Mesenchymal stem cell (in vitro differentiated cells and primary cell): ENCODE data around the gene GREB1L.

ENCODE experiments used
- DNase-seq: peaks from one replicate; pipeline ENCODE4 v3.0.0-alpha.2; 2013
- H2AFZ ChIP-seq: one replicate; pipeline ENCODE4 v1.6.1; 2013; ENCODE audit warnings: low read depth, mild to moderate bottlenecking, control low read depth, inconsistent platforms, low read length, moderate library complexity
- H2AK5ac ChIP-seq: 2 replicates; pipeline ENCODE4 v1.6.1; 2013; ENCODE audit warnings: low read length, moderate library complexity, mild to moderate bottlenecking, inconsistent platforms; ENCODE audit not compliant: severe bottlenecking
- H2BK120ac ChIP-seq: one replicate; pipeline ENCODE4 v1.6.1; 2013; ENCODE audit warnings: low read depth, mild to moderate bottlenecking, inconsistent platforms, low read length, moderate library complexity
- H2BK12ac ChIP-seq, 2 experiments: one replicate each; pipeline ENCODE4 v1.6.1; 2013; ENCODE audit warnings: inconsistent platforms in 2 of 2, low read length in 2 of 2, mild to moderate bottlenecking in 2 of 2, moderate library complexity in 2 of 2, control low read depth in 1 of 2
- H2BK15ac ChIP-seq: one replicate; pipeline ENCODE4 v1.6.1; 2013; ENCODE audit warnings: mild to moderate bottlenecking, low read depth, inconsistent platforms; ENCODE audit not compliant: poor library complexity, severe bottlenecking
- H2BK5ac ChIP-seq: 2 replicates; pipeline ENCODE4 v1.6.1; 2013; ENCODE audit warnings: low read depth, mild to moderate bottlenecking, low read length, control low read depth, inconsistent platforms; ENCODE audit not compliant: poor library complexity, severe bottlenecking
- H3K14ac ChIP-seq, 2 experiments: one replicate each; pipeline ENCODE4 v1.6.1; 2013; ENCODE audit warnings: inconsistent platforms in 2 of 2, low read length in 2 of 2, control low read depth in 1 of 2, mild to moderate bottlenecking in 1 of 2, moderate library complexity in 1 of 2
- H3K18ac ChIP-seq, 2 experiments: one replicate each; pipeline ENCODE4 v1.6.1; 2013; ENCODE audit warnings: inconsistent platforms in 2 of 2, low read length in 2 of 2, control low read depth in 1 of 2, low read depth in 1 of 2, mild to moderate bottlenecking in 1 of 2
- H3K23ac ChIP-seq, 2 experiments: one replicate each; pipeline ENCODE4 v1.6.1; 2013; ENCODE audit warnings: inconsistent platforms in 2 of 2, low read length in 2 of 2, mild to moderate bottlenecking in 2 of 2, moderate library complexity in 2 of 2, control low read depth in 1 of 2
- H3K27ac ChIP-seq: 2 replicates; pipeline ENCODE4 v1.5.1; 2013; ENCODE audit warnings: mild to moderate bottlenecking, moderate library complexity, low read length, control low read depth, inconsistent platforms; ENCODE audit not compliant: poor library complexity, severe bottlenecking
- H3K27me3 ChIP-seq, 2 experiments: 2 replicates each; pipeline versions ENCODE4 v1.6.1 to v1.7.0; 2013; ENCODE audit warnings: low read length in 2 of 2, mild to moderate bottlenecking in 2 of 2, moderate library complexity in 2 of 2, control low read depth in 1 of 2, inconsistent platforms in 1 of 2; ENCODE audit not compliant: control insufficient read depth in 1 of 2, insufficient read depth in 1 of 2
- H3K36me3 ChIP-seq, 2 experiments: 2 replicates each; pipeline versions ENCODE4 v1.6.1 to v1.7.0; 2013; ENCODE audit warnings: low read length in 2 of 2, control low read depth in 1 of 2, inconsistent platforms in 1 of 2, low read depth in 1 of 2, mild to moderate bottlenecking in 1 of 2; ENCODE audit not compliant: insufficient read depth in 2 of 2, control insufficient read depth in 1 of 2
- H3K4ac ChIP-seq, 2 experiments: one replicate each; pipeline ENCODE4 v1.6.1; 2013; ENCODE audit warnings: inconsistent platforms in 2 of 2, low read length in 2 of 2, mild to moderate bottlenecking in 2 of 2, moderate library complexity in 2 of 2, control low read depth in 1 of 2, low read depth in 1 of 2
- H3K4me1 ChIP-seq: 2 replicates; pipeline ENCODE4 v1.6.1; 2013; ENCODE audit warnings: low read depth, low read length, control low read depth; ENCODE audit not compliant: control insufficient read depth, insufficient read depth
- H3K4me2 ChIP-seq: 2 replicates; pipeline ENCODE4 v1.6.1; 2013; ENCODE audit warnings: low read length, mild to moderate bottlenecking, inconsistent platforms; ENCODE audit not compliant: poor library complexity, severe bottlenecking
- H3K4me3 ChIP-seq, 2 experiments: 2 replicates each; pipeline versions ENCODE4 v1.5.1 to v1.7.0; 2013; ENCODE audit warnings: low read length in 2 of 2, mild to moderate bottlenecking in 2 of 2, control low read depth in 1 of 2, low read depth in 1 of 2; ENCODE audit not compliant: insufficient read depth in 1 of 2
- H3K79me1 ChIP-seq: replicated peaks from 2 replicates; pipeline ENCODE4 v1.6.1; 2013; ENCODE audit warnings: mild to moderate bottlenecking, control low read depth, low read length, inconsistent platforms; ENCODE audit not compliant: poor library complexity, severe bottlenecking
- H3K9ac ChIP-seq: 2 replicates; pipeline ENCODE4 v1.7.0; 2013; ENCODE audit warnings: mild to moderate bottlenecking, low read length, moderate library complexity
- H3K9me3 ChIP-seq: 2 replicates; pipeline ENCODE4 v1.7.0; 2013; ENCODE audit warnings: mild to moderate bottlenecking, low read length; ENCODE audit not compliant: control insufficient read depth
- H4K8ac ChIP-seq: one replicate; pipeline ENCODE4 v1.6.1; 2013; ENCODE audit warnings: inconsistent platforms, mild to moderate bottlenecking, low read length, moderate library complexity
- H4K91ac ChIP-seq: one replicate; pipeline ENCODE4 v1.6.1; 2013; ENCODE audit warnings: mild to moderate bottlenecking, low read length, inconsistent platforms
- WGBS: methylation state at CpG from one replicate; pipeline ENCODE4 v1.1.7; 2013; ENCODE audit warnings: mixed read lengths; 5-methylcytosine and 5-hydroxymethylcytosine counted together

GREB1L gene

GRCh38 chr18:21203126-21203525, 38.9 kb upstream of the GREB1L start:
- Histone ChIP-seq H4K8ac (no peak overlapping the region), H2AFZ (no peak overlapping the region), H3K36me3 (no peaks in the 10 kb centered on the region), H3K27ac (no peak overlapping the region), H3K9me3 (no peaks in the 10 kb centered on the region), H3K4me2 (no peak overlapping the region), H2AK5ac (no peak overlapping the region), H3K23ac (no peak overlapping the region), H3K4me1 (no peaks in the 10 kb centered on the region), H3K14ac (no peak overlapping the region), H4K91ac (no peak overlapping the region), H2BK5ac (no peak overlapping the region), H3K79me1 (no peaks in the 10 kb centered on the region), H3K18ac (no peak overlapping the region), H2BK120ac (no peak overlapping the region), H3K4ac (no peak overlapping the region), H2BK12ac (no peak overlapping the region), H3K4me3 (no peak overlapping the region), H3K27me3 (no peaks in the 10 kb centered on the region), H2BK15ac (no peak overlapping the region), H3K9ac (no peak overlapping the region)
- no peak for DNase-seq
- 97% methylated on average over 6 of the region's 7 CpGs for WGBS

GRCh38 chr18:21203542-21204241, 38.3 kb upstream of the GREB1L start:
- no peak overlapping the region for H3K18ac ChIP-seq
- no peak overlapping the region for H2BK12ac ChIP-seq
- no peak overlapping the region for H2AK5ac ChIP-seq
- no peak overlapping the region for H2BK120ac ChIP-seq
- H3K36me3 ChIP-seq, result no peaks in the 10 kb centered on the region
- H3K9me3 ChIP-seq, result no peaks in the 10 kb centered on the region
- no peak for DNase-seq
- H3K4me3 ChIP-seq, result no peak overlapping the region
- no peak overlapping the region for H3K27ac ChIP-seq
- no peaks in the 10 kb centered on the region for H3K4me1 ChIP-seq
- no peak overlapping the region for H2AFZ ChIP-seq
- no peak overlapping the region for H3K9ac ChIP-seq
- WGBS, result 96% methylated on average over 7 of the region's 11 CpGs
- H3K79me1 ChIP-seq, result no peaks in the 10 kb centered on the region
- no peak overlapping the region for H3K14ac ChIP-seq
- H3K4me2 ChIP-seq, result no peak overlapping the region
- no peak overlapping the region for H2BK15ac ChIP-seq
- H4K91ac ChIP-seq, result no peak overlapping the region
- no peak overlapping the region for H3K4ac ChIP-seq
- H3K23ac ChIP-seq, result no peak overlapping the region
- H3K27me3 ChIP-seq, result no peaks in the 10 kb centered on the region
- no peak overlapping the region for H2BK5ac ChIP-seq
- no peak overlapping the region for H4K8ac ChIP-seq

GRCh38 chr18:21205695-21206094, 36.3 kb upstream of the GREB1L start:
- no peak overlapping the region for H2AK5ac ChIP-seq
- H3K9ac ChIP-seq, result no peak overlapping the region
- H3K27me3 ChIP-seq, result no peaks in the 10 kb centered on the region
- no peaks in the 10 kb centered on the region for H3K36me3 ChIP-seq
- no peak overlapping the region for H3K23ac ChIP-seq
- H2BK5ac ChIP-seq, result no peak overlapping the region
- no peak overlapping the region for H4K8ac ChIP-seq
- H3K4me3 ChIP-seq, result no peak overlapping the region
- H3K4ac ChIP-seq, result no peak overlapping the region
- no peak overlapping the region for H3K18ac ChIP-seq
- no peak for DNase-seq
- H3K27ac ChIP-seq, result no peak overlapping the region
- H3K9me3 ChIP-seq, result no peaks in the 10 kb centered on the region
- no peaks in the 10 kb centered on the region for H3K79me1 ChIP-seq
- no peak overlapping the region for H2BK12ac ChIP-seq
- H4K91ac ChIP-seq, result no peak overlapping the region
- no peak overlapping the region for H2BK15ac ChIP-seq
- H2AFZ ChIP-seq, result no peak overlapping the region
- H3K4me1 ChIP-seq, result no peaks in the 10 kb centered on the region
- H3K14ac ChIP-seq, result no peak overlapping the region
- no peak overlapping the region for H2BK120ac ChIP-seq
- WGBS, result 89% methylated on average over 4 of the region's 4 CpGs
- H3K4me2 ChIP-seq, result no peak overlapping the region

GRCh38 chr18:21210278-21210677, 31.8 kb upstream of the GREB1L start:
- Histone ChIP-seq H3K4me3 (no peak overlapping the region), H3K18ac (no peak overlapping the region), H2BK15ac (no peak overlapping the region), H3K79me1 (no peaks in the 10 kb centered on the region), H3K27me3 (no peaks in the 10 kb centered on the region), H3K4ac (no peak overlapping the region), H3K4me2 (no peak overlapping the region), H2AFZ (no peak overlapping the region), H4K8ac (no peak overlapping the region), H3K14ac (no peak overlapping the region), H3K9me3 (no peaks in the 10 kb centered on the region), H3K27ac (no peak overlapping the region), H3K23ac (no peak overlapping the region), H2AK5ac (no peak overlapping the region), H3K4me1 (no peaks in the 10 kb centered on the region), H4K91ac (no peak overlapping the region), H2BK5ac (no peak overlapping the region), H3K36me3 (no peaks in the 10 kb centered on the region), H3K9ac (no peak overlapping the region), H2BK12ac (no peak overlapping the region), H2BK120ac (no peak overlapping the region)
- DNase-seq, result no peak
- no CpG with 5 or more reads among the region's 1 CpG for WGBS
